GM23338 (cell line): ENCODE results near the gene ZNF280D. TPM values are rescaled to one million over a fixed set of nuclear protein-coding genes. Genes with fewer than 3 reads are reported as not detected.

Experiments used
- ATAC-seq: fragments of 200-7000 bp; cut with Tn5 transposase; 3 replicates; pipeline ENCODE4 v1.9.1; 2020
- DNase-seq: peaks from one replicate; pipeline ENCODE4 v3.0.0-alpha.2; 2015; ENCODE audit warnings: low spot score
- H2AFZ ChIP-seq: fragments of 200-600 bp; sonication (generic); 2 replicates; pipeline ENCODE4 v1.8.0; 2016; ENCODE audit warnings: antibody characterized with exemption, mild to moderate bottlenecking, moderate library complexity
- H3F3A ChIP-seq: fragments of 200-600 bp; sonication (generic); replicated peaks from 2 replicates; pipeline ENCODE4 v1.8.0; 2017; ENCODE audit warnings: antibody characterized with exemption, mixed run types, low read depth
- H3K27ac ChIP-seq: fragments of 200-600 bp; sonication (generic); 2 replicates; pipeline ENCODE4 v1.6.1; 2016; ENCODE audit warnings: low read depth
- H3K27me3 ChIP-seq: fragments of 200-600 bp; sonication (generic); 2 replicates; pipeline ENCODE4 v1.8.0; 2016; ENCODE audit warnings: mild to moderate bottlenecking, mixed run types, moderate library complexity; ENCODE audit not compliant: insufficient read depth
- H3K36me3 ChIP-seq: fragments of 200-600 bp; sonication (generic); 2 replicates; pipeline ENCODE4 v1.8.0; 2016; ENCODE audit warnings: mild to moderate bottlenecking; ENCODE audit not compliant: insufficient read depth
- H3K4me1 ChIP-seq: fragments of 200-600 bp; sonication (generic); 2 replicates; pipeline ENCODE4 v1.8.0; 2016; ENCODE audit warnings: mild to moderate bottlenecking, moderate library complexity; ENCODE audit not compliant: insufficient read depth
- H3K4me2 ChIP-seq: fragments of 200-600 bp; sonication (generic); 2 replicates; pipeline ENCODE4 v1.7.1; 2017; ENCODE audit warnings: mixed run types
- H3K4me3 ChIP-seq: fragments of 200-600 bp; sonication (generic); 2 replicates; pipeline ENCODE4 v1.6.1; 2016; ENCODE audit warnings: mixed run types
- H3K79me2 ChIP-seq: fragments of 200-600 bp; sonication (generic); replicated peaks from 2 replicates; pipeline ENCODE4 v1.8.0; 2017; ENCODE audit warnings: mild to moderate bottlenecking; ENCODE audit not compliant: insufficient read depth
- H3K9me2 ChIP-seq: fragments of 200-600 bp; sonication (generic); 2 replicates; pipeline ENCODE4 v1.8.0; 2017; ENCODE audit not compliant: insufficient read depth
- H4K20me1 ChIP-seq: fragments of 200-600 bp; sonication (generic); replicated peaks from 2 replicates; pipeline ENCODE4 v1.8.0; 2017; ENCODE audit warnings: mild to moderate bottlenecking; ENCODE audit not compliant: insufficient read depth
- H3K27ac Mint-ChIP-seq: 2 replicates; pipeline ENCODE4 v1.8.0; 2020; ENCODE audit warnings: inconsistent platforms, mild to moderate bottlenecking, moderate library complexity, mixed read lengths
- H3K27me3 Mint-ChIP-seq: 3 replicates; pipeline ENCODE4 v1.8.0; 2022; ENCODE audit warnings: low read depth, mild to moderate bottlenecking, moderate library complexity, mixed read lengths, inconsistent platforms; ENCODE audit not compliant: insufficient read depth, poor library complexity
- H3K36me3 Mint-ChIP-seq: 3 replicates; pipeline ENCODE4 v1.8.0; 2021; ENCODE audit warnings: low read depth, mild to moderate bottlenecking, inconsistent platforms, moderate library complexity, mixed read lengths
- H3K4me1 Mint-ChIP-seq: 3 replicates; pipeline ENCODE4 v1.8.0; 2020; ENCODE audit warnings: mild to moderate bottlenecking, inconsistent platforms, mixed read lengths
- H3K4me3 Mint-ChIP-seq: 3 replicates; pipeline ENCODE4 v1.8.0; 2021; ENCODE audit warnings: moderate library complexity, mild to moderate bottlenecking, inconsistent platforms, mixed read lengths
- H3K9me3 Mint-ChIP-seq: 3 replicates; pipeline ENCODE4 v1.8.0; 2020; ENCODE audit warnings: moderate library complexity, mild to moderate bottlenecking, inconsistent platforms, mixed read lengths
- CREB1 ChIP-seq: fragments of 250-450 bp; sonication (Bioruptor Pico); IDR thresholded peaks from 2 replicates; pipeline ENCODE4 v1.5.0; 2020; ENCODE audit warnings: low read depth, mild to moderate bottlenecking, moderate library complexity
- CTCF ChIP-seq, 2 experiments: fragments of 200-600 bp in 1 of 2; sonication (generic) in 1 of 2; conservative IDR thresholded peaks; 2 replicates each; pipeline versions ENCODE4 v1.5.1 to v1.6.1; 2016 to 2017; ENCODE audit warnings: antibody characterized with exemption in 2 of 2, low read depth in 2 of 2, mild to moderate bottlenecking in 2 of 2, moderate library complexity in 1 of 2
- ETS1 ChIP-seq: IDR thresholded peaks from 2 replicates; pipeline ENCODE4 v1.6.1; 2016; ENCODE audit warnings: antibody characterized with exemption
- JUNB ChIP-seq: IDR thresholded peaks from one replicate; pipeline ENCODE4 v1.6.1; 2016; ENCODE audit warnings: antibody characterized with exemption; ENCODE audit not compliant: unreplicated experiment
- NANOG ChIP-seq: IDR thresholded peaks from 2 replicates; pipeline ENCODE4 v1.6.1; 2016; ENCODE audit warnings: antibody characterized with exemption, borderline replicate concordance
- POLR2AphosphoS5 ChIP-seq: IDR thresholded peaks from 2 replicates; pipeline ENCODE4 v1.6.1; 2016; ENCODE audit warnings: antibody characterized with exemption, low read depth
- REST ChIP-seq: IDR thresholded peaks from one replicate; pipeline ENCODE4 v1.6.1; 2018; ENCODE audit warnings: antibody characterized with exemption; ENCODE audit not compliant: unreplicated experiment
- STAT1 ChIP-seq: IDR thresholded peaks from one replicate; pipeline ENCODE4 v1.6.1; 2016; ENCODE audit warnings: antibody characterized with exemption; ENCODE audit not compliant: unreplicated experiment
- ZNF114 ChIP-seq: fragments of 250-450 bp; sonication (Bioruptor Pico); IDR thresholded peaks from 2 replicates; pipeline ENCODE4 v1.5.0; 2020; ENCODE audit warnings: mild to moderate bottlenecking, moderate library complexity
- ZNF331 ChIP-seq: fragments of 250-450 bp; sonication (Bioruptor Pico); IDR thresholded peaks from 2 replicates; pipeline ENCODE4 v1.5.0; 2020; ENCODE audit warnings: low read depth, mild to moderate bottlenecking, moderate library complexity
- ZNF462 ChIP-seq: fragments of 250-450 bp; sonication (Bioruptor Pico); IDR thresholded peaks from 2 replicates; pipeline ENCODE4 v1.5.0; 2020; ENCODE audit warnings: mild to moderate bottlenecking, moderate library complexity
- polyA plus RNA-seq: library from polyadenylated mRNA; unstranded; fragments of >200 nt; fragmentation: Nextera tagmentation; extraction: Ambion mirVana; gene quantifications from 2 replicates; pipeline ENCODE4 v1.2.1, GENCODE V29; 2016
- total RNA-seq: library from RNA; depleted of rRNA; stranded (reverse); fragments of >200 nt; shearing (Covaris generic); gene quantifications from 2 replicates; pipeline ENCODE4 v1.2.3, GENCODE V29; 2014

The ZNF280D gene
- total and polyA plus RNA-seq, 2 experiments from 2014 or later = 23.3 to 32.5 TPM

- TF ChIP-seq CTCF (conservative IDR thresholded peaks at IDR 0.05; ENCODE audit: low read depth in 2 of 2) (no peak), ETS1 (no peak), CREB1 (CRISPR knock-in tag) (no peak), POLR2AphosphoS5 (no peak), JUNB (no peak), ZNF331 (no peak), ZNF114 (no peak), STAT1 (no peak), REST (no peak), NANOG (no peak)
Measured at GRCh38 chr15:56752986-56753385, 19.7 kb upstream of the ZNF280D start (continued).

- no peak overlapping the region for H2AFZ ChIP-seq
- no peak for DNase-seq
- Mint-ChIP-seq H3K27ac (no peak overlapping the region), H3K27me3 (peaks cover 2% of the 10 kb centered on the region), H3K9me3 (no peaks in the 10 kb centered on the region), H3K36me3 (no peaks in the 10 kb centered on the region), H3K4me1 (no peaks in the 10 kb centered on the region), H3K4me3 (no peak overlapping the region)
- no peaks in the 10 kb centered on the region for H3K27me3 ChIP-seq
- no peak overlapping the region for H3K4me3 ChIP-seq
- no peaks in the 10 kb centered on the region for H3F3A ChIP-seq
- no peaks in the 10 kb centered on the region for H3K79me2 ChIP-seq
- peaks cover 5% of the 10 kb centered on the region; the same call in 1 of the 2 replicates for H3K4me1 ChIP-seq
- no peak overlapping the region for H3K27ac ChIP-seq
- no peak for TF ChIP-seq ZNF462 (CRISPR knock-in tag)
- TF ChIP-seq ETS1 = no peak
- no peaks in the 10 kb centered on the region for H3K36me3 ChIP-seq
- H4K20me1 ChIP-seq = no peaks in the 10 kb centered on the region
- no peak for ATAC-seq
- H3K4me2 ChIP-seq = no peak overlapping the region
- no peaks in the 10 kb centered on the region for H3K9me2 ChIP-seq
Measured at GRCh38 chr15:56749982-56750381, 16.7 kb upstream of the ZNF280D start.
